Trophoblast cell (in vitro differentiated cells and primary cell): ENCODE measurements around the gene SPAG17.

Source experiments
- DNase-seq, 2 donors: peaks; one replicate each; pipeline ENCODE4 v3.0.0-alpha.2; 2016
- H2AFZ ChIP-seq: 2 replicates; pipeline ENCODE4 v1.6.1; 2013; ENCODE audit warnings: low read length, moderate library complexity, mild to moderate bottlenecking; ENCODE audit not compliant: insufficient read depth, poor library complexity
- H2AK5ac ChIP-seq: 2 replicates; pipeline ENCODE4 v1.6.1; 2013; ENCODE audit warnings: mild to moderate bottlenecking, low read length
- H2BK120ac ChIP-seq: 2 replicates; pipeline ENCODE4 v1.6.1; 2013; ENCODE audit warnings: low read length, mild to moderate bottlenecking, moderate library complexity; ENCODE audit not compliant: insufficient read depth, poor library complexity
- H2BK12ac ChIP-seq: 2 replicates; pipeline ENCODE4 v1.6.1; 2013; ENCODE audit warnings: mild to moderate bottlenecking, low read length, moderate library complexity
- H2BK5ac ChIP-seq: 2 replicates; pipeline ENCODE4 v1.6.1; 2013; ENCODE audit warnings: low read length, low read depth, moderate library complexity, mild to moderate bottlenecking; ENCODE audit not compliant: poor library complexity
- H3K14ac ChIP-seq: 2 replicates; pipeline ENCODE4 v1.6.1; 2013; ENCODE audit warnings: mild to moderate bottlenecking, low read length
- H3K18ac ChIP-seq: 2 replicates; pipeline ENCODE4 v1.6.1; 2013; ENCODE audit warnings: mild to moderate bottlenecking, low read length
- H3K23ac ChIP-seq: 2 replicates; pipeline ENCODE4 v1.6.1; 2013; ENCODE audit warnings: low read length
- H3K27ac ChIP-seq: 2 replicates; pipeline ENCODE4 v1.5.1; 2013; ENCODE audit warnings: low read depth, mild to moderate bottlenecking, inconsistent platforms, low read length, moderate library complexity
- H3K27me3 ChIP-seq: 2 replicates; pipeline ENCODE4 v1.6.1; 2013; ENCODE audit warnings: inconsistent platforms, mild to moderate bottlenecking, low read length, moderate library complexity; ENCODE audit not compliant: insufficient read depth
- H3K36me3 ChIP-seq, 2 experiments: 1 replicate in 1 of 2; 2 replicates in 1 of 2; pipeline ENCODE4 v1.6.1; 2013; ENCODE audit warnings: low read length in 2 of 2, mild to moderate bottlenecking in 2 of 2, moderate library complexity in 1 of 2; ENCODE audit not compliant: insufficient read depth in 2 of 2, control insufficient read depth in 1 of 2
- H3K4ac ChIP-seq: 2 replicates; pipeline ENCODE4 v1.6.1; 2013; ENCODE audit warnings: low read depth, mild to moderate bottlenecking, low read length, moderate library complexity
- H3K4me1 ChIP-seq, 2 experiments: 1 replicate in 1 of 2; 2 replicates in 1 of 2; pipeline ENCODE4 v1.6.1; 2013; ENCODE audit warnings: low read length in 2 of 2, mild to moderate bottlenecking in 2 of 2, moderate library complexity in 1 of 2; ENCODE audit not compliant: insufficient read depth in 2 of 2, control insufficient read depth in 1 of 2
- H3K4me2 ChIP-seq: 2 replicates; pipeline ENCODE4 v1.6.1; 2013; ENCODE audit warnings: inconsistent platforms, mild to moderate bottlenecking, low read length, moderate library complexity
- H3K4me3 ChIP-seq: 2 replicates; pipeline ENCODE4 v1.5.1; 2013; ENCODE audit warnings: mild to moderate bottlenecking, low read depth, low read length, inconsistent platforms
- H3K79me1 ChIP-seq: one replicate; pipeline ENCODE4 v1.6.1; 2013; ENCODE audit warnings: low read length
- H3K79me2 ChIP-seq: 2 replicates; pipeline ENCODE4 v1.6.1; 2013; ENCODE audit warnings: low read length, mild to moderate bottlenecking; ENCODE audit not compliant: control insufficient read depth, insufficient read depth, poor library complexity
- H3K9ac ChIP-seq: 2 replicates; pipeline ENCODE4 v1.6.1; 2013; ENCODE audit warnings: mild to moderate bottlenecking, low read length
- H3K9me3 ChIP-seq: 2 replicates; pipeline ENCODE4 v1.6.1; 2013; ENCODE audit warnings: low read depth, mild to moderate bottlenecking, control low read depth, inconsistent platforms, low read length; ENCODE audit not compliant: insufficient read depth
- H4K12ac ChIP-seq: 2 replicates; pipeline ENCODE4 v1.6.1; 2013; ENCODE audit warnings: low read depth, mild to moderate bottlenecking, low read length, moderate library complexity
- H4K8ac ChIP-seq: 2 replicates; pipeline ENCODE4 v1.6.1; 2013; ENCODE audit warnings: low read depth, mild to moderate bottlenecking, low read length, moderate library complexity
- H4K91ac ChIP-seq: one replicate; pipeline ENCODE4 v1.6.1; 2013; ENCODE audit warnings: low read depth, mild to moderate bottlenecking, low read length, moderate library complexity
- WGBS: extraction: QIAGEN DNeasy Blood & Tissue Kit; methylation state at CpG from one replicate; pipeline ENCODE4 v1.1.7; 2013; ENCODE audit warnings: missing lambda C conversion rate; ENCODE audit not compliant: insufficient read length, insufficient coverage; ENCODE audit errors: extremely low coverage; 5-methylcytosine and 5-hydroxymethylcytosine counted together

Gene SPAG17

DNA sequence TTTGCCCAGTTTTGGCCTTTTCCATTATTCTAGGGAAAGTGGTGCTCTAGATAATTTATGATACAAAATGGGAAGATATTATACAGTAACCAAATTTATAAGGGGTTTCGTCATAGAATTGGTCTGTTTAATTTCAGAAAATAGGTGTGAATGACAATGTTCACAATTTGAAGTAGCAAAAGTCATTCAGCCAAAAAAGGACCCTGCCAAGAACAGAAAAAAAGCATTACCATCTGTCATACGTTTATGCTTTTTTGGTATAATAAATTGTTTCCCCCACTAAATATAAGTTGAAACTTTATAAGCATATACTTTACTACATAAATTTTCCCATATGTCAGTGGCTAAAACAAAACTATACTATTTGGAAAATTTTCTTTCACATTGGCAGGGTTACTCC is 4.5 kb upstream of the SPAG17 start:
- Histone ChIP-seq H2BK5ac (no peak overlapping the region), H2AFZ (no peak overlapping the region)

DNA sequence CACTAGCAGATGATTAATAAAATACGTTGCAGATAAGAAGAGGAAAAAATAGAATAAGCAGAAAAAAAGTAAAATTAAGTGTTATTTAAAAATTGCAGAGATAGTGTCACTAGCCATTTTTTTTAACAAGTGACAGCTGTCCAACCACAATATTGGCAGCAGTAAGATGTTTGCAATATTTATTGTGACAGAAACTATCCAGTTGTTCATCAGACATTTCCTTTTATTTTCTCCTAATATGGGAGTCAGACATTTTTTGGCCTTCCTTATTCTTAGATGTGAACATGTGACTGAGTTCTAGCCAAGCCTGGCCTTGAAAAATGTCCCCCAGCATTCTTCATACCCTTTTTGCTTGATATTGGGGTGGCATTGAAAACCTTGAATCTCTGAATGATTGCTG is 3.4 kb upstream of the SPAG17 start:
- Histone ChIP-seq H3K36me3 (no peaks in the 10 kb centered on the region), H3K9me3 (no peaks in the 10 kb centered on the region), H3K27ac (no peak overlapping the region), H3K4me2 (no peak overlapping the region), H2BK5ac (no peak overlapping the region), H4K91ac (no peak overlapping the region), H3K4ac (no peak overlapping the region), H2AFZ (no peak overlapping the region), H3K79me2 (no peaks in the 10 kb centered on the region), H4K8ac (no peak overlapping the region), H3K23ac (no peak overlapping the region), H4K12ac (no peak overlapping the region), H2BK12ac (no peak overlapping the region), H2BK120ac (no peak overlapping the region), H3K18ac (no peak overlapping the region), H2AK5ac (no peak overlapping the region), H3K4me3 (no peak overlapping the region), H3K27me3 (no peaks in the 10 kb centered on the region), H3K4me1 (peaks cover 0 to 6% of the 10 kb centered on the region in 2 experiments), H3K14ac (no peak overlapping the region), H3K9ac (no peak overlapping the region), H3K79me1 (no peaks in the 10 kb centered on the region)
- WGBS, result no CpG with 5 or more reads among the region's 1 CpG
- DNase-seq, result no peak

More for the DNA sequence above, 4.5 kb upstream of the SPAG17 start:
- Histone ChIP-seq H3K4me1 (peaks cover 0 to 6% of the 10 kb centered on the region in 2 experiments), H2BK12ac (no peak overlapping the region), H3K18ac (no peak overlapping the region), H3K14ac (no peak overlapping the region), H3K36me3 (no peaks in the 10 kb centered on the region), H3K79me1 (no peaks in the 10 kb centered on the region), H4K91ac (no peak overlapping the region), H3K27ac (no peak overlapping the region), H4K12ac (no peak overlapping the region), H3K9me3 (no peaks in the 10 kb centered on the region), H3K79me2 (no peaks in the 10 kb centered on the region), H3K4me2 (no peak overlapping the region), H4K8ac (no peak overlapping the region), H3K23ac (no peak overlapping the region), H3K4me3 (no peak overlapping the region), H3K27me3 (no peaks in the 10 kb centered on the region), H2BK120ac (no peak overlapping the region), H3K9ac (no peak overlapping the region), H2AK5ac (no peak overlapping the region), H3K4ac (no peak overlapping the region)
- no CpG with 5 or more reads among the region's 2 CpGs for WGBS
- no peak for DNase-seq

DNA sequence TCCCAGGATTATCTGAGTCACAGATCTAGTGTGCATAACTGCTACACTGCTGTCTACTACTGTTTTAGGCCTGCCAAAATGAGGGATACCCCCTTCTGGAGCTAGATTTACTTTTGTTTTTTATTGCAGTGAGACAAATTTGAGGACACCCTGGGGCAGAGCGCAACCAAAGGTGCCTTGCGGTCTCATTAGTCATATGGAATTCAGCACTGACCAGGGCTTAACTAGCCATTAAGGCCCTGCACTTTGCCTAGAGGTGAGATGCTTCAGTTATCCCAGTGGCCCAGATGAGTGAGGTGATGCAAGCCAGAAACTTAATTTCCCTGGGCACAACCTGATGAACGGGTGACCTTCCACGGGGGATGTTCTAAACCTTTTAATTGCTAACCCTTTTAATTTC is 998 bp upstream of the SPAG17 start:
- no CpG with 5 or more reads among the region's 4 CpGs for WGBS
- DNase-seq, result peak; percentile 38 to 71
- H3K9me3 ChIP-seq, result no peaks in the 10 kb centered on the region

DNA sequence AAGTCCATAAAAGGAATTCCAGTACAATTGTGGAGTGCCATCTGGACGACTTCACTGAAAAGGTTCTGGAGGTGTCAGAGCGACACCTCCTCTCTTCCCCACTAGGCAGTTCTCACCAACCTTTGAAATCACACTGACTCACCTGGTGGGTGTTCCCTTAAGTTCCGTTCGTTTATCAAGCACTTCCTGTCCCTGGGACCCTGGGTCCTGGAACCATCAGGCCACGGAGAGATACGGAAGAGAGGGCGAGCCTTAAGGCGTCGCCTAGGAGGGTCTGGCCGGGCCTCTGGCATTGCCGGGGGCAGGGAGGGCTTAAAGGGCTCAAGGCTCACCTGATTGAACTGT is 317 bp downstream of the SPAG17 start:
- Histone ChIP-seq H2BK120ac (no peak overlapping the region), H4K91ac (no peak overlapping the region), H3K4me3 (no peak overlapping the region), H2AK5ac (no peak overlapping the region), H2BK12ac (no peak overlapping the region), H2AFZ (peak overlapping the region; percentile 30), H3K79me2 (no peaks in the 10 kb centered on the region), H3K9me3 (no peaks in the 10 kb centered on the region), H3K4me1 (peaks cover 0 to 6% of the 10 kb centered on the region in 2 experiments), H3K23ac (no peak overlapping the region), H4K8ac (peak overlapping the region; percentile 40), H3K4ac (no peak overlapping the region), H3K36me3 (no peaks in the 10 kb centered on the region), H3K14ac (no peak overlapping the region), H3K27me3 (no peaks in the 10 kb centered on the region), H4K12ac (no peak overlapping the region), H3K4me2 (peak overlapping the region; percentile 75), H3K79me1 (no peaks in the 10 kb centered on the region), H3K9ac (no peak overlapping the region), H3K18ac (no peak overlapping the region), H3K27ac (no peak overlapping the region), H2BK5ac (no peak overlapping the region)
- peak; percentile 18 to 55 for DNase-seq
- WGBS, result no CpG with 5 or more reads among the region's 11 CpGs

More for the DNA sequence above, 998 bp upstream of the SPAG17 start:
- Histone ChIP-seq H3K79me2 (no peaks in the 10 kb centered on the region), H4K91ac (no peak overlapping the region), H3K4me3 (no peak overlapping the region), H3K27me3 (no peaks in the 10 kb centered on the region), H2BK5ac (no peak overlapping the region), H3K4ac (no peak overlapping the region), H3K9ac (no peak overlapping the region), H4K8ac (no peak overlapping the region), H3K27ac (no peak overlapping the region), H3K4me1 (peaks cover 0 to 6% of the 10 kb centered on the region in 2 experiments), H4K12ac (no peak overlapping the region), H2BK120ac (no peak overlapping the region), H2AFZ (no peak overlapping the region), H3K18ac (no peak overlapping the region), H3K23ac (no peak overlapping the region), H2BK12ac (no peak overlapping the region), H3K36me3 (no peaks in the 10 kb centered on the region), H3K14ac (no peak overlapping the region), H2AK5ac (no peak overlapping the region), H3K4me2 (no peak overlapping the region), H3K79me1 (no peaks in the 10 kb centered on the region)
